Measurements from ENCODE around the gene IRF8. TPM values are rescaled to one million over a fixed set of nuclear protein-coding genes. Genes with fewer than 3 reads are reported as not detected.

Gene IRF8
- total RNA-seq, 1 donor from 2014 or later = 1.0 TPM

- Mint-ChIP-seq H3K27me3 (ENCODE audit: unreplicated experiment) (peaks cover 15% of the 10 kb centered on the region), H3K36me3 (ENCODE audit: unreplicated experiment) (peaks cover 10% of the 10 kb centered on the region), H3K9me3 (ENCODE audit: unreplicated experiment) (no peaks in the 10 kb centered on the region), H3K27ac (ENCODE audit: unreplicated experiment) (no peak overlapping the region), H3K4me1 (ENCODE audit: low read depth, unreplicated experiment) (no peaks in the 10 kb centered on the region), H3K4me3 (ENCODE audit: unreplicated experiment) (no peak overlapping the region)
- TF ChIP-seq CTCF (IDR thresholded peaks at IDR 0.05; ENCODE audit: partially characterized antibody, unreplicated experiment) = no peak
- DNase-seq = no peak
Measured at GRCh38 chr16:85858984-85859817, 39.8 kb upstream of the IRF8 start.

GRCh38 chr16:85859818-85860125 lies 39.2 kb upstream of the IRF8 start:
- no peak for DNase-seq
- no peaks in the 10 kb centered on the region for H3K9me3 Mint-ChIP-seq (ENCODE audit: unreplicated experiment)
- peaks cover 10% of the 10 kb centered on the region for H3K36me3 Mint-ChIP-seq (ENCODE audit: unreplicated experiment)
- no peak for TF ChIP-seq CTCF (IDR thresholded peaks at IDR 0.05; ENCODE audit: partially characterized antibody, unreplicated experiment)
- H3K27ac Mint-ChIP-seq (ENCODE audit: unreplicated experiment) = no peak overlapping the region
- peaks cover 15% of the 10 kb centered on the region for H3K27me3 Mint-ChIP-seq (ENCODE audit: unreplicated experiment)
- H3K4me3 Mint-ChIP-seq (ENCODE audit: unreplicated experiment) = no peak overlapping the region
- H3K4me1 Mint-ChIP-seq (ENCODE audit: low read depth, unreplicated experiment) = no peaks in the 10 kb centered on the region

- Mint-ChIP-seq H3K27ac (ENCODE audit: unreplicated experiment) (no peak overlapping the region), H3K4me1 (ENCODE audit: low read depth, unreplicated experiment) (no peaks in the 10 kb centered on the region), H3K36me3 (ENCODE audit: unreplicated experiment) (peaks cover 10% of the 10 kb centered on the region), H3K4me3 (ENCODE audit: unreplicated experiment) (no peak overlapping the region), H3K9me3 (ENCODE audit: unreplicated experiment) (no peaks in the 10 kb centered on the region), H3K27me3 (ENCODE audit: unreplicated experiment) (peaks cover 14% of the 10 kb centered on the region)
- no peak for DNase-seq
- no peak for TF ChIP-seq CTCF (IDR thresholded peaks at IDR 0.05; ENCODE audit: partially characterized antibody, unreplicated experiment)
Measured at GRCh38 chr16:85860413-85861094, 38.4 kb upstream of the IRF8 start.

GRCh38 chr16:85861095-85861825 lies 37.7 kb upstream of the IRF8 start:
- Mint-ChIP-seq H3K4me3 (ENCODE audit: unreplicated experiment) (no peak overlapping the region), H3K27me3 (ENCODE audit: unreplicated experiment) (peaks cover 11% of the 10 kb centered on the region), H3K9me3 (ENCODE audit: unreplicated experiment) (no peaks in the 10 kb centered on the region), H3K36me3 (ENCODE audit: unreplicated experiment) (peaks cover 10% of the 10 kb centered on the region), H3K4me1 (ENCODE audit: low read depth, unreplicated experiment) (no peaks in the 10 kb centered on the region), H3K27ac (ENCODE audit: unreplicated experiment) (no peak overlapping the region)
- DNase-seq = no peak
- TF ChIP-seq CTCF (IDR thresholded peaks at IDR 0.05; ENCODE audit: partially characterized antibody, unreplicated experiment) = no peak
